GM12878 (cell line): Measurements from ENCODE around the gene CAMK2B. TPM values are rescaled to one million over a fixed set of nuclear protein-coding genes. Genes with fewer than 3 reads are reported as not detected.

Source experiments
- ATAC-seq: fragments of 200-7000 bp; cut with Tn5 transposase; 3 replicates; pipeline ENCODE4 v1.9.1; 2020; ENCODE audit warnings: mild to moderate bottlenecking, moderate library complexity
- BruUV-seq: library from RNA; stranded (reverse); fragments of 400-500 nt; replicated peaks from 2 replicates; lab custom pipeline; 2021; lab: Mats Ljungman, UMichigan
- CTCF ChIA-PET: fragments of 300-600 bp; sonication (Branson Sonifier 250); formaldehyde crosslinking; extraction: SDS; loops from one replicate; lab custom pipeline; 2021; ENCODE audit warnings: inconsistent platforms; lab: Yijun Ruan, JAX
- POLR2A ChIA-PET: fragments of 350-600 bp; formaldehyde crosslinking; extraction: SDS; loops from one replicate; lab custom pipeline; 2021; ENCODE audit warnings: inconsistent platforms; lab: Charles Lee
- RAD21 ChIA-PET: fragments of 300-600 bp; sonication (Branson Sonifier 250); formaldehyde crosslinking; loops from one replicate; lab custom pipeline; 2023; ENCODE audit warnings: antibody characterized with exemption; ENCODE audit not compliant: unreplicated experiment; lab: Charles Lee
- SMC1A ChIA-PET: fragments of 300-600 bp; sonication (Branson Sonifier 250); formaldehyde crosslinking; loops from one replicate; lab custom pipeline; 2023; ENCODE audit not compliant: unreplicated experiment, uncharacterized antibody; lab: Charles Lee
- DNase-seq: peaks from one replicate; pipeline ENCODE4 v3.0.0-alpha.2; 2011; ENCODE audit warnings: low read depth, low spot score
- FAIRE-seq: peaks from 3 replicates; lab custom pipeline; 2011; peaks lifted over from hg19 to GRCh38; lab: Jason Lieb, UNC
- H2AFZ ChIP-seq: 2 replicates; pipeline ENCODE4 v1.6.0; 2011; ENCODE audit warnings: low read depth, low read length, control low read depth; ENCODE audit not compliant: control insufficient read depth
- H3K27ac ChIP-seq: 2 replicates; pipeline ENCODE4 v1.5.1; 2011; ENCODE audit warnings: control low read depth; ENCODE audit not compliant: control insufficient read depth, insufficient read depth
- H3K27me3 ChIP-seq, 2 experiments: replicated peaks in 1 of 2; 2 replicates each; pipeline versions ENCODE4 v1.6.0 to v1.6.1; 2011; ENCODE audit warnings: low read length in 1 of 2; ENCODE audit not compliant: control insufficient read depth in 2 of 2, insufficient read depth in 2 of 2
- H3K36me3 ChIP-seq, 2 experiments: 2 replicates each; pipeline ENCODE4 v1.5.1; 2011; ENCODE audit warnings: low read length in 1 of 2; ENCODE audit not compliant: control insufficient read depth in 2 of 2, insufficient read depth in 2 of 2
- H3K4me1 ChIP-seq: 2 replicates; pipeline ENCODE4 v1.6.1; 2011; ENCODE audit warnings: mild to moderate bottlenecking, low read length, moderate library complexity, mixed read lengths; ENCODE audit not compliant: control insufficient read depth, insufficient read depth
- H3K4me2 ChIP-seq: 2 replicates; pipeline ENCODE4 v1.6.0; 2011; ENCODE audit warnings: control low read depth; ENCODE audit not compliant: control insufficient read depth, insufficient read depth
- H3K4me3 ChIP-seq: fragments of 200-600 bp; sonication (generic); 2 replicates; pipeline ENCODE4 v1.5.1; 2016
- H3K79me2 ChIP-seq: 2 replicates; pipeline ENCODE4 v1.6.0; 2011; ENCODE audit warnings: low read length; ENCODE audit not compliant: control insufficient read depth, insufficient read depth
- H3K9ac ChIP-seq: 2 replicates; pipeline ENCODE4 v1.8.0; 2011; ENCODE audit warnings: low read length, control low read depth, mixed read lengths; ENCODE audit not compliant: control insufficient read depth, insufficient read depth
- H3K9me3 ChIP-seq: replicated peaks from 3 replicates; pipeline ENCODE4 v1.5.1; 2011; ENCODE audit warnings: mild to moderate bottlenecking, low read length; ENCODE audit not compliant: control insufficient read depth, insufficient read depth
- H4K20me1 ChIP-seq: 2 replicates; pipeline ENCODE4 v1.6.0; 2011; ENCODE audit not compliant: control insufficient read depth, insufficient read depth
- DPF2 ChIP-seq: fragments of 450-650 bp; IDR thresholded peaks from 2 replicates; pipeline ENCODE4 v1.6.1; 2017; ENCODE audit warnings: mild to moderate bottlenecking
- EZH2 ChIP-seq: IDR thresholded peaks from 2 replicates; pipeline ENCODE4 v1.6.1; 2012; ENCODE audit warnings: low read depth, mild to moderate bottlenecking, control low read depth, inconsistent platforms, low read length, borderline replicate concordance; ENCODE audit not compliant: control insufficient read depth
- GATAD2B ChIP-seq: fragments of 450-650 bp; conservative IDR thresholded peaks from 2 replicates; pipeline ENCODE4 v1.6.1; 2017; ENCODE audit warnings: low read depth, mild to moderate bottlenecking, moderate library complexity
- JUND ChIP-seq: IDR thresholded peaks from 2 replicates; pipeline ENCODE4 v1.6.1; 2012; ENCODE audit warnings: low read depth, mild to moderate bottlenecking, low read length, improper control_type of control experiment, moderate library complexity
- PAX8 ChIP-seq: fragments of 450-650 bp; IDR thresholded peaks from 2 replicates; pipeline ENCODE4 v1.6.1; 2017; ENCODE audit warnings: mild to moderate bottlenecking, moderate library complexity
- RAD51 ChIP-seq: fragments of 450-650 bp; IDR thresholded peaks from 2 replicates; pipeline ENCODE4 v1.6.1; 2016; ENCODE audit warnings: moderate library complexity, mild to moderate bottlenecking, inconsistent platforms
- SMARCA5 ChIP-seq: fragments of 450-650 bp; IDR thresholded peaks from 2 replicates; pipeline ENCODE4 v1.6.1; 2017; ENCODE audit warnings: mild to moderate bottlenecking
- STAT3 ChIP-seq: IDR thresholded peaks from 2 replicates; pipeline ENCODE4 v1.6.1; 2011; ENCODE audit warnings: low read depth, low read length, improper control_type of control experiment
- WRNIP1 ChIP-seq: IDR thresholded peaks from 2 replicates; pipeline ENCODE4 v1.6.1; 2011; ENCODE audit warnings: low read depth, low read length, improper control_type of control experiment, borderline replicate concordance
- ZNF207 ChIP-seq: fragments of 450-650 bp; IDR thresholded peaks from 2 replicates; pipeline ENCODE4 v1.6.1; 2014; ENCODE audit warnings: antibody characterized with exemption, mild to moderate bottlenecking, borderline replicate concordance
- ZSCAN29 ChIP-seq: fragments of 450-650 bp; IDR thresholded peaks from 2 replicates; pipeline ENCODE4 v1.6.1; 2017; ENCODE audit warnings: mild to moderate bottlenecking, moderate library complexity
- WGBS: methylation state at CpG from one replicate; pipeline ENCODE4 v1.1.6; 2016; ENCODE audit warnings: low lambda C conversion rate; ENCODE audit not compliant: insufficient replicate concordance, insufficient coverage; ENCODE audit errors: missing lambda C conversion rate; 5-methylcytosine and 5-hydroxymethylcytosine counted together
- in situ Hi-C: fragments of 300-500 bp; cut with MboI; formaldehyde crosslinking; loops from 9 replicates; pipeline ENCODE4 v1.14.3; 2018; ENCODE audit warnings: mixed read lengths
- intact Hi-C: fragments of 100-400 bp; cut with micrococcal nuclease; formaldehyde crosslinking; loops from one replicate; pipeline ENCODE4 v1.14.2; 2022; ENCODE audit not compliant: unreplicated experiment
- polyA plus RNA-seq, 11 experiments: library from polyadenylated mRNA; depleted of rRNA in 4 of 11; unstranded in 6 of 11; stranded (reverse) in 5 of 11; fragments of >200 nt; fragmentation: Nextera tagmentation in 4 of 11; fragmentation: Illumina TruSeq in 1 of 11; extraction: Ambion mirVana in 4 of 11; extraction: Trizol in 1 of 11; gene quantifications; 1 replicate in 1 of 11; 2 replicates in 10 of 11; pipeline versions ENCODE4 v1.2.1 to v1.2.3, GENCODE V29; 2011 to 2016; ENCODE audit warnings: inconsistent platforms in 2 of 11, missing spikeins in 2 of 11, low read depth in 1 of 11
- total RNA-seq, 4 experiments: library from RNA; depleted of rRNA in 3 of 4; stranded (reverse); fragments of >200 nt in 3 of 4; fragmentation: Illumina TruSeq in 1 of 4; extraction: Trizol in 1 of 4; gene quantifications; 2 replicates each; pipeline versions ENCODE4 v1.2.1 to v1.2.3, GENCODE V29; 2013 to 2021
- TF ChIP-seq, protein P1 (sequence below): fragments of 450-650 bp; IDR thresholded peaks from 2 replicates; pipeline ENCODE4 v1.6.1; 2017; ENCODE audit warnings: mild to moderate bottlenecking
- TF ChIP-seq, protein P2 (sequence below): fragments of 450-650 bp; formaldehyde crosslinking; IDR thresholded peaks from 2 replicates; pipeline ENCODE4 v1.4.0; 2022; ENCODE audit warnings: mild to moderate bottlenecking, moderate library complexity
- TF ChIP-seq, protein P3 (sequence below): IDR thresholded peaks from 2 replicates; pipeline ENCODE4 v1.6.1; 2012; ENCODE audit warnings: low read depth, low read length, improper control_type of control experiment
- TF ChIP-seq, protein P4 (sequence below): IDR thresholded peaks from 2 replicates; pipeline ENCODE4 v1.6.1; 2012; ENCODE audit warnings: low read length, inconsistent platforms

The CAMK2B gene
- total and polyA plus RNA-seq, 10 of the 15 experiments (the other 5 are each of a cell fraction or from before 2014, with no cell fraction given): 0.06 to 0.23 (median 0.11) TPM; not detected in 5

DNA sequence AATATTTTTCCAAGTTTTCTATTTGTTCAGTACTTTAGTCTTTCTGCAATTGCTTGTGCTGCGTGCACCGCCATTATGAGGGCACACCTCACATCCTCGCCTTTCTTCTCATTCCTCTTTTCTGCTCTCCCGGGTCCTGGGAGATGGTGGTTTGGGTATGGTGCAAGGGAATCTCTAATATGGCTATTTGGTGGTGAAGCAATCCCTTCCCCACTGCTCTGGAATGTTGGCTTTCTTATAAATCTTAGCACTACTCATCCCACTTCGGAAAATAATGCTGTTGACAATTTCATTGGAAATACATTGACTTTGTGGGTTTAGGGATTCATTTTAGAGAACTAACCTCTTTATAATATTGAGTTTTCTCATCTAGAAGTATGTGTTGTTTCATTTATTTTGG is 134.2 kb downstream of the CAMK2B start (continued):
- TF ChIP-seq, protein P1, sequence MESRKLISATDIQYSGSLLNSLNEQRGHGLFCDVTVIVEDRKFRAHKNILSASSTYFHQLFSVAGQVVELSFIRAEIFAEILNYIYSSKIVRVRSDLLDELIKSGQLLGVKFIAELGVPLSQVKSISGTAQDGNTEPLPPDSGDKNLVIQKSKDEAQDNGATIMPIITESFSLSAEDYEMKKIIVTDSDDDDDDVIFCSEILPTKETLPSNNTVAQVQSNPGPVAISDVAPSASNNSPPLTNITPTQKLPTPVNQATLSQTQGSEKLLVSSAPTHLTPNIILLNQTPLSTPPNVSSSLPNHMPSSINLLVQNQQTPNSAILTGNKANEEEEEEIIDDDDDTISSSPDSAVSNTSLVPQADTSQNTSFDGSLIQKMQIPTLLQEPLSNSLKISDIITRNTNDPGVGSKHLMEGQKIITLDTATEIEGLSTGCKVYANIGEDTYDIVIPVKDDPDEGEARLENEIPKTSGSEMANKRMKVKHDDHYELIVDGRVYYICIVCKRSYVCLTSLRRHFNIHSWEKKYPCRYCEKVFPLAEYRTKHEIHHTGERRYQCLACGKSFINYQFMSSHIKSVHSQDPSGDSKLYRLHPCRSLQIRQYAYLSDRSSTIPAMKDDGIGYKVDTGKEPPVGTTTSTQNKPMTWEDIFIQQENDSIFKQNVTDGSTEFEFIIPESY: no peak
- TF ChIP-seq DPF2 (no peak), WRNIP1 (no peak)

DNA sequence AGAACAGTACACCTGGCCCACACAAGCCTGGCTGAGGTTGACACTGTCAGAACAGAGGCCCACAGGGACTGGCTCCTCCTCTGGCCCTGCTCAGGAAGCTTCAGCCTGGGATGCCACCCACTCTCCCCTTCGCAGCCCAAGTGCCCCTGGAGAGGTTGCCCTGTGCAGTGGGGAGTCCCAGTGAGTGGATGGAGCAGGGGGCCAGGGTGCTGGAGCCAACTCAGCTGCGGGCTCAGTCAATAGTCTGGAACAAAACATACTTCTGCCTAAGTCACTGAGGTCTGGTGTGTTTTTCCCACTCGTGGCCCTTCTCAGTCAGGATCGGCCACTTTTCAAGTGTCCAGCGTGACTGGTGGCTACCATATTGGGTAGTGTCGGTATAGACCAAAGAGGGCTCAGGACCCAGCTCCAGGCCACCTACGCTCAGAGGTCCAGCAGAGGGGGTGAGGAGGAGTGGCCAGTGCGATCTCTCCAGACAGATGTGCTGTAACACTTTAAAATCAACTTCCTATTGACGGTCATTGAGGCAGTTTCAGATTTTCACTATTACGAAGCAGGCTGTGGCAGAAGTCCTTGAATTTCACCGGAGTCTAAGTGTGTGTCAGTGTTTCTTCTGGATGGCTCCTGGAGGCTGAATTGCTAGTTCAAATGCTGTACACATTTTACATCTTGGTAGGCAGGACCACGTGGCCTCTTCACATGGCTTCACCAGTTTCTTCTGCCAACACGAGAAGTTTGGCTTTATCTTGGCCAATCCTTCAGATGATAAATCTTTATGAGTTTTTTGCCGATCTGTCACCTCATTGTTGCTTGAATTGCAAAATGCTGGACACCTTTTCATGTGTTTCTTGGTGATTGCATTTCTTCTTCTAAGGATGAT is 135.2 kb downstream of the CAMK2B start:
- no peaks in the 10 kb centered on the region for H4K20me1 ChIP-seq
- ATAC-seq: no peak
- in situ Hi-C loops (no loop called here), intact Hi-C loops (loop anchor here (5.0 kb wide), 1 partner anchor 38 kb away; no protein-coding TSS in a partner anchor)
- no peak for DNase-seq
- no peak for FAIRE-seq
- no peak overlapping the region for H3K9ac ChIP-seq
- no peak overlapping the region for H3K27ac ChIP-seq
- no peaks in the 10 kb centered on the region for H3K4me1 ChIP-seq
- 31% methylated on average over 14 of the region's 14 CpGs for WGBS
- BruUV-seq: no TSS peak
- no peaks in the 10 kb centered on the region for H3K36me3 ChIP-seq
- ChIA-PET SMC1A (no interaction called here), RAD21 (no interaction called here), CTCF (no interaction called here), POLR2A (no interaction called here)
- H3K9me3 ChIP-seq: no peaks in the 10 kb centered on the region
- no peaks in the 10 kb centered on the region for H3K79me2 ChIP-seq
- H3K4me2 ChIP-seq: no peak overlapping the region
- no peak overlapping the region for H3K4me3 ChIP-seq
- H2AFZ ChIP-seq: no peak overlapping the region
- no peaks in the 10 kb centered on the region; a peak in 1 of 4 replicates for H3K27me3 ChIP-seq
- TF ChIP-seq, protein P2, sequence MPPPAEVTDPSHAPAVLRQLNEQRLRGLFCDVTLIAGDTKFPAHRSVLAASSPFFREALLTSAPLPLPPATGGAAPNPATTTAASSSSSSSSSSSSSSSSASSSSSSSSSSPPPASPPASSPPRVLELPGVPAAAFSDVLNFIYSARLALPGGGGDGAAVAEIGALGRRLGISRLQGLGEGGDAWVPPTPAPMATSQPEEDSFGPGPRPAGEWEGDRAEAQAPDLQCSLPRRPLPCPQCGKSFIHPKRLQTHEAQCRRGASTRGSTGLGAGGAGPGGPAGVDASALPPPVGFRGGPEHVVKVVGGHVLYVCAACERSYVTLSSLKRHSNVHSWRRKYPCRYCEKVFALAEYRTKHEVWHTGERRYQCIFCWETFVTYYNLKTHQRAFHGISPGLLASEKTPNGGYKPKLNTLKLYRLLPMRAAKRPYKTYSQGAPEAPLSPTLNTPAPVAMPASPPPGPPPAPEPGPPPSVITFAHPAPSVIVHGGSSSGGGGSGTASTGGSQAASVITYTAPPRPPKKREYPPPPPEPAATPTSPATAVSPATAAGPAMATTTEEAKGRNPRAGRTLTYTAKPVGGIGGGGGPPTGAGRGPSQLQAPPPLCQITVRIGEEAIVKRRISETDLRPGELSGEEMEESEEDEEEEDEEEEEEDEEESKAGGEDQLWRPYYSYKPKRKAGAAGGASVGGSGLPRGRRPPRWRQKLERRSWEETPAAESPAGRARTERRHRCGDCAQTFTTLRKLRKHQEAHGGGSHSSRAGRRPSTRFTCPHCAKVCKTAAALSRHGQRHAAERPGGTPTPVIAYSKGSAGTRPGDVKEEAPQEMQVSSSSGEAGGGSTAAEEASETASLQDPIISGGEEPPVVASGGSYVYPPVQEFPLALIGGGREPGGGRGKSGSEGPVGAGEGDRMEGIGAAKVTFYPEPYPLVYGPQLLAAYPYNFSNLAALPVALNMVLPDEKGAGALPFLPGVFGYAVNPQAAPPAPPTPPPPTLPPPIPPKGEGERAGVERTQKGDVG: no peak
- TF ChIP-seq RAD51 (no peak), SMARCA5 (no peak), GATAD2B (no peak), STAT3 (no peak), EZH2 (no peak), ZSCAN29 (no peak), ZNF207 (no peak), JUND (no peak), PAX8 (no peak)
- TF ChIP-seq, protein P3, sequence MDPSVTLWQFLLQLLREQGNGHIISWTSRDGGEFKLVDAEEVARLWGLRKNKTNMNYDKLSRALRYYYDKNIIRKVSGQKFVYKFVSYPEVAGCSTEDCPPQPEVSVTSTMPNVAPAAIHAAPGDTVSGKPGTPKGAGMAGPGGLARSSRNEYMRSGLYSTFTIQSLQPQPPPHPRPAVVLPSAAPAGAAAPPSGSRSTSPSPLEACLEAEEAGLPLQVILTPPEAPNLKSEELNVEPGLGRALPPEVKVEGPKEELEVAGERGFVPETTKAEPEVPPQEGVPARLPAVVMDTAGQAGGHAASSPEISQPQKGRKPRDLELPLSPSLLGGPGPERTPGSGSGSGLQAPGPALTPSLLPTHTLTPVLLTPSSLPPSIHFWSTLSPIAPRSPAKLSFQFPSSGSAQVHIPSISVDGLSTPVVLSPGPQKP: no peak
- TF ChIP-seq, protein P4, sequence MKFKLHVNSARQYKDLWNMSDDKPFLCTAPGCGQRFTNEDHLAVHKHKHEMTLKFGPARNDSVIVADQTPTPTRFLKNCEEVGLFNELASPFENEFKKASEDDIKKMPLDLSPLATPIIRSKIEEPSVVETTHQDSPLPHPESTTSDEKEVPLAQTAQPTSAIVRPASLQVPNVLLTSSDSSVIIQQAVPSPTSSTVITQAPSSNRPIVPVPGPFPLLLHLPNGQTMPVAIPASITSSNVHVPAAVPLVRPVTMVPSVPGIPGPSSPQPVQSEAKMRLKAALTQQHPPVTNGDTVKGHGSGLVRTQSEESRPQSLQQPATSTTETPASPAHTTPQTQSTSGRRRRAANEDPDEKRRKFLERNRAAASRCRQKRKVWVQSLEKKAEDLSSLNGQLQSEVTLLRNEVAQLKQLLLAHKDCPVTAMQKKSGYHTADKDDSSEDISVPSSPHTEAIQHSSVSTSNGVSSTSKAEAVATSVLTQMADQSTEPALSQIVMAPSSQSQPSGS: no peak
